Lung (tissue), 12 donors: ENCODE measurements around the gene TTC27. TPM values are rescaled to one million over a fixed set of nuclear protein-coding genes. Genes with fewer than 3 reads are reported as not detected.

Experiments
- ATAC-seq: fragments of 200-7000 bp; cut with Tn5 transposase; one replicate; pipeline ENCODE4 v1.9.1; 2020; ENCODE audit warnings: moderate number of reproducible peaks; ENCODE audit not compliant: insufficient read depth, low FRiP score
- DNase-seq, 3 donors: peaks; one replicate each; pipeline ENCODE4 v3.0.0-alpha.2; 2013 to 2017
- H3K27ac ChIP-seq, 2 donors: one replicate each; pipeline ENCODE4 v1.5.1; 2013; ENCODE audit warnings: mild to moderate bottlenecking in 2 of 2, moderate library complexity in 2 of 2, control low read depth in 1 of 2, inconsistent platforms in 1 of 2, low read depth in 1 of 2, low read length in 1 of 2
- H3K27me3 ChIP-seq, 3 donors: one replicate each; pipeline ENCODE4 v1.5.1; 2013; ENCODE audit warnings: low read length in 2 of 3; ENCODE audit not compliant: control insufficient read depth in 3 of 3, insufficient read depth in 3 of 3
- H3K36me3 ChIP-seq, 4 donors: one replicate each; pipeline ENCODE4 v1.5.1; 2013; ENCODE audit warnings: low read length in 4 of 4, mild to moderate bottlenecking in 1 of 4, moderate library complexity in 1 of 4; ENCODE audit not compliant: control insufficient read depth in 4 of 4, insufficient read depth in 4 of 4
- H3K4me1 ChIP-seq, 5 donors: one replicate each; pipeline ENCODE4 v1.5.1; 2013; ENCODE audit warnings: low read length in 5 of 5, mild to moderate bottlenecking in 2 of 5, moderate library complexity in 1 of 5; ENCODE audit not compliant: control insufficient read depth in 5 of 5, insufficient read depth in 5 of 5
- H3K4me3 ChIP-seq: one replicate; pipeline ENCODE4 v1.5.1; 2013; ENCODE audit warnings: mild to moderate bottlenecking, control low read depth, moderate library complexity
- H3K9ac ChIP-seq, 2 donors: one replicate each; pipeline ENCODE4 v1.5.1; 2013; ENCODE audit warnings: low read length in 2 of 2, control low read depth in 1 of 2; ENCODE audit not compliant: insufficient read depth in 1 of 2
- H3K9me3 ChIP-seq, 4 donors: one replicate each; pipeline ENCODE4 v1.5.1; 2013; ENCODE audit warnings: low read length in 3 of 4, mild to moderate bottlenecking in 1 of 4, moderate library complexity in 1 of 4; ENCODE audit not compliant: control insufficient read depth in 4 of 4, insufficient read depth in 3 of 4
- WGBS, 2 donors: extraction: QIAGEN DNeasy Blood & Tissue Kit; methylation state at CpG; one replicate each; pipeline ENCODE4 v1.1.7; 2013; 5-methylcytosine and 5-hydroxymethylcytosine counted together
- polyA plus RNA-seq, 2 donors: library from polyadenylated mRNA; stranded (reverse); fragments of 200-250 nt; gene quantifications; one replicate each; pipeline ENCODE4 v1.2.1, GENCODE V29; 2013
- total RNA-seq, 2 donors: library from RNA; depleted of rRNA in 1 of 2; stranded (reverse); fragments of >200 nt in 1 of 2; gene quantifications; one replicate each; pipeline ENCODE4 v1.2.1, GENCODE V29; 2014 to 2021
- TF ChIP-seq, protein P1 (sequence below): IDR thresholded peaks from 2 replicates; pipeline ENCODE4 v1.5.1; 2012; ENCODE audit warnings: mild to moderate bottlenecking; ENCODE audit errors: control extremely low read depth, extremely low read depth
- donor health status: control.
- donor health status: control.
- donor health status: Bipolar disorder and iron deficiency.
- donor health status: healthy.
- donor health status: DM: yes; HTN: yes; CAD: no.

The TTC27 gene
- total and polyA plus RNA-seq, 4 donors, result 5.2 to 17.4 (median 12.3) TPM

DNA sequence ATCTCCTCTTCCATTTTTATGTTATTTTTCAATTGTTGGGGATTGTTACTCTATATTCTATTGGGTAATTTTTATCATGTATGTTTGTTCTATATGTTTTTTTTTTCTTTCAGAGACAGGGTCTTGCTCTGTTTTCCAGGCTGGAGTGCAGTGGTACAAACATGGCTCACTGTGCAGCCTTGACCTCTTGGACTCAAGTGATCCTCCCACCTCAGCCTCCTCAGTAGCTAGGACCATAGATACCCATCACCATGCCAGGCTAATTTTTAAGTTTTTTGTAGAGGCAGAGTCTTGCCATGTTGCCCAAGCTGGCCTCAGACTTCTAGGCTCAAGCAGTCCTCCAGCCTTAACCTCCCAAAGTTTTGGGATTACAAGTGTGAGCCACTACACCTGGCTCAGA lies 88.7 kb downstream of the TTC27 start:
- no peak overlapping the region for H3K4me3 ChIP-seq
- peaks cover 0 to 16% (median 6%) of the 10 kb centered on the region in 5 donors for H3K4me1 ChIP-seq
- H3K36me3 ChIP-seq, result peaks cover 0 to 3% (median 1%) of the 10 kb centered on the region in 4 donors
- H3K27ac ChIP-seq, result no peak overlapping the region
- H3K27me3 ChIP-seq, result no peaks in the 10 kb centered on the region
- no peak overlapping the region for H3K9ac ChIP-seq
- TF ChIP-seq, protein P1, sequence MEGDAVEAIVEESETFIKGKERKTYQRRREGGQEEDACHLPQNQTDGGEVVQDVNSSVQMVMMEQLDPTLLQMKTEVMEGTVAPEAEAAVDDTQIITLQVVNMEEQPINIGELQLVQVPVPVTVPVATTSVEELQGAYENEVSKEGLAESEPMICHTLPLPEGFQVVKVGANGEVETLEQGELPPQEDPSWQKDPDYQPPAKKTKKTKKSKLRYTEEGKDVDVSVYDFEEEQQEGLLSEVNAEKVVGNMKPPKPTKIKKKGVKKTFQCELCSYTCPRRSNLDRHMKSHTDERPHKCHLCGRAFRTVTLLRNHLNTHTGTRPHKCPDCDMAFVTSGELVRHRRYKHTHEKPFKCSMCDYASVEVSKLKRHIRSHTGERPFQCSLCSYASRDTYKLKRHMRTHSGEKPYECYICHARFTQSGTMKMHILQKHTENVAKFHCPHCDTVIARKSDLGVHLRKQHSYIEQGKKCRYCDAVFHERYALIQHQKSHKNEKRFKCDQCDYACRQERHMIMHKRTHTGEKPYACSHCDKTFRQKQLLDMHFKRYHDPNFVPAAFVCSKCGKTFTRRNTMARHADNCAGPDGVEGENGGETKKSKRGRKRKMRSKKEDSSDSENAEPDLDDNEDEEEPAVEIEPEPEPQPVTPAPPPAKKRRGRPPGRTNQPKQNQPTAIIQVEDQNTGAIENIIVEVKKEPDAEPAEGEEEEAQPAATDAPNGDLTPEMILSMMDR, result no peak
- H3K9me3 ChIP-seq, result no peaks in the 10 kb centered on the region
- ATAC-seq (no peak), DNase-seq (no peak)

DNA sequence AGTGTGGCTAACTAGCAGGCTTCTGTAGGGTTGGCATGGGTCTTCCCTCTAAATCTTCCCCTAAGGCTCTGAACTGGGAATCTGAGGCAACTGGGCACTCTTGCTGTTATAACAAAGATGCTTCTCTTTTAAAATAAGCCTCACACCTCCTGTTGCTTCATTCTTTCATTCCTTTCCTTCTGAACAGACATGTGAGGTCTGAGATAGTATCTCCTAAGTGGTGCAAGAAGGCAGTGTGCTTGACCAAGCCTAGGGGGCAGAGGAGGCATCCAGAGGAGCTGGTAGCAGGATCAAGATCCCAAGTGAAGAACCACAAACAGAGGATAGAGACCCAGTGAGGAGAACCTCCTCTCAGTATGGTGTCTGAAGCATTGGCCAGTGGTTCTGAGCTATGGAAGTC lies 90.9 kb downstream of the TTC27 start:
- Histone ChIP-seq H3K27ac (no peak overlapping the region), H3K27me3 (no peaks in the 10 kb centered on the region)

DNA sequence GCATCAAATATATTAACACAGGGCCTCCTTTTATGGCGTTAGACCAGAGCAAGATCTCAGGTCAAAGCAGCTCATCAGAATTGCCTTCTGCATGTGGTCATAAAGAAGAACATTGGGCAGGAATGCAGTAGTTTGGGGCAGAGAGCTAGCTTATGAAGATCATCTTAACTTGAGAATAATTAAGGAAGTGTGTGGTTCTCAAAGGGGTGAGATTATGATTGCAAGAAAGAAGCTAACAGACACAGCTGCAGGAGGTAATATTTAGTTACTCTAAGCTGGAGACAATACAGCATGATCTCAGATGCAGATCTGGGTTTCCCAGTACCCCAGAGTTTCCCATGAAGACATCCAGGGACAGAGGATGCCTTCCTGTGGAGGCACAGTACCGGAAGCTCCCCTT lies 91.6 kb downstream of the TTC27 start:
- Histone ChIP-seq H3K36me3 (peaks cover 0 to 3% (median 0%) of the 10 kb centered on the region in 4 donors), H3K4me1 (peaks cover 0 to 13% (median 6%) of the 10 kb centered on the region in 5 donors), H3K4me3 (no peak overlapping the region), H3K9ac (no peak overlapping the region), H3K9me3 (no peaks in the 10 kb centered on the region), H3K27ac (peak overlapping the region in 1 of 2 donors; percentile 78), H3K27me3 (no peaks in the 10 kb centered on the region)
- DNase-seq, result no peak
- 94 to 96% methylated on average over 2 of the region's 2 CpGs for WGBS, 2 donors
- TF ChIP-seq, protein P1, result no peak
- no peak for ATAC-seq

More for the DNA sequence above, 90.9 kb downstream of the TTC27 start:
- TF ChIP-seq, protein P1, result no peak
- ATAC-seq (no peak), DNase-seq (no peak)
- H3K4me3 ChIP-seq, result no peak overlapping the region
- H3K9ac ChIP-seq, result no peak overlapping the region
- H3K36me3 ChIP-seq, result peaks cover 0 to 3% (median 0%) of the 10 kb centered on the region in 4 donors
- no peaks in the 10 kb centered on the region for H3K9me3 ChIP-seq
- peaks cover 0 to 13% (median 6%) of the 10 kb centered on the region in 5 donors for H3K4me1 ChIP-seq
